GM12872 (cell line): Measurements from ENCODE around the gene DDC.

Experiments
- CTCF ChIP-seq: IDR thresholded peaks from 3 replicates; pipeline ENCODE4 v1.5.1; 2011; ENCODE audit warnings: low read depth, mild to moderate bottlenecking, low read length, moderate library complexity; ENCODE audit not compliant: insufficient read depth

DDC gene

DNA sequence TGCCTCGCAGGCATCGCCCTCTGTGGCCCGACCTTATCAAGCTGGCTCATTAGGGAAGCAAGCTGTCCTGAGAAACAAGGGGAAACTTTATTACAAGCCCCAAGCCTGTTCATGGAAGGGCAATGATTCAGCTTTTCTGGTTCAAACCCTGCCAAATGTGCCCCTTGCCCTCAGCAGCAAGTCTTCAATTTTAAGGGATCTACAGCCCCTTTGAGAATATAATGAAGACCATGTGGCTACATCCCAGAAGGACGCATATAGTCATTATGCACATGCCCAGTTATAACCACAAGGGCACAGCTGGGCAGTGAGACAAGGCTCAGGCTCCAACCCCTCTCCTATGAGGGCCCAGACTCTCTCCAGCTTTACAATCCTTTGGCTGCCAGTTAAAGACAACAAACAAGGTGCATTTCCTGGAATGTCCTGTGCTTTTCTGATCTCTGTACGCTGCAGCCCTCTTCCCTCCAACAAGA lies 56.7 kb downstream of the DDC start:
- TF ChIP-seq CTCF, result no peak

DNA sequence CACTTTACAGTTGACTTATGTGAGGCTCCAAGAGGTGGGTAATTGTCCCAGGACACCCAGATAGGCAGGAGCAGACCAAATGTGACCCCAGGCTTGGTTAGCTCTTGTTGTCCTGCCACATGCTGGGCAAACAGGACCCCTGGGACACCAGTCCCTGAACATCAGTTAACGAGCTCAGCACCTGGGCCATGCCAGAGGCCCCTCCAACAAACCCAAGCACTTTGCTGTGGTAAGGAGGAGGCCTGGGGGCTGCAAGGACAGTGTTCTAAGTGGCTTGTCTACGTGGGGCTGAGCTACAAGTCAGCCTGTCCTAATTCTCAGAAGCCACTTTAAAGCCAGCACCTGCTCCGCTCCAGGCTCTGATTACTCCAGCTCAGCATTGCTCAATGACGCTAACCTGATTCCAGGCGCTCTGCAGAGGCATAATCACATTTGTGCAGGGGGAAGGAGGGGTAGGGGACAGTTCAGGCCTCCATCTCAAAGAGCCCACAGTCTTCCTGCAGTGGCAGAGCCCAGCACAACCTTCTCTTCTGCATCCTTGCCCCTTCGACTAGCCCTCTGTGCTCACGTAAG lies 57.2 kb downstream of the DDC start:
- TF ChIP-seq CTCF, result no peak

DNA sequence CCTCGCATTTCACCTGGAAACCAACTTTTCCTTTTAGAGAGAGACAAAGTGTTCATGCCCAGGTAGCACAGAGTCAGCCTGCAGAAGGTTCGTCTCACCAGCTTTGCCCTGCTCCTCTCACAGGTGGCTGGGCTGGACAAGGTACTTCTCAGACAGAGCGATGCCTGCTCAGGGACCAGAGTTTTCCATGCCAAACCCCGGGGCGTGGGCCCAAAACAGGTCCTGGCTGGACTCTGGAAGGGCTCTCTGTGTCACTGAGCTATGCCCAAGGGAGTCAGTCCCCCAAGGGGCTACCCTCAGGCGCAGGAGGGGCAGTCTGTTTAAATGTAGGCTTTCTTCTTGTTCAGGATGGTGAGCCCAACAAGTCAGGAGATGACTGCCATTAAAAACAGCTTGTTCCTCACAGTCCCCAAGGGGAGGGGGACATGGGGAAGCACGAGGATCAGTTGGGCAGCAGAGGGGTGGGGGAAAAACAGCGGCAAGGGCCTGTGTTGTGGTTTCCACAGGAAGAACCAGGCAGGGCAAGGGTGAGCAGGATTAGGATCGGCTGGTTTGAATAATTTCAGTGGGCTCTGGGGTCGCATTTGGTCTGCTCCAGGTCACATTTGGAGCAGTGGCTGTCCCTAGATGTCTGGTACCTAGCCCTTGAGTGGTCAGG lies 59.5 kb downstream of the DDC start:
- no peak for TF ChIP-seq CTCF

DNA sequence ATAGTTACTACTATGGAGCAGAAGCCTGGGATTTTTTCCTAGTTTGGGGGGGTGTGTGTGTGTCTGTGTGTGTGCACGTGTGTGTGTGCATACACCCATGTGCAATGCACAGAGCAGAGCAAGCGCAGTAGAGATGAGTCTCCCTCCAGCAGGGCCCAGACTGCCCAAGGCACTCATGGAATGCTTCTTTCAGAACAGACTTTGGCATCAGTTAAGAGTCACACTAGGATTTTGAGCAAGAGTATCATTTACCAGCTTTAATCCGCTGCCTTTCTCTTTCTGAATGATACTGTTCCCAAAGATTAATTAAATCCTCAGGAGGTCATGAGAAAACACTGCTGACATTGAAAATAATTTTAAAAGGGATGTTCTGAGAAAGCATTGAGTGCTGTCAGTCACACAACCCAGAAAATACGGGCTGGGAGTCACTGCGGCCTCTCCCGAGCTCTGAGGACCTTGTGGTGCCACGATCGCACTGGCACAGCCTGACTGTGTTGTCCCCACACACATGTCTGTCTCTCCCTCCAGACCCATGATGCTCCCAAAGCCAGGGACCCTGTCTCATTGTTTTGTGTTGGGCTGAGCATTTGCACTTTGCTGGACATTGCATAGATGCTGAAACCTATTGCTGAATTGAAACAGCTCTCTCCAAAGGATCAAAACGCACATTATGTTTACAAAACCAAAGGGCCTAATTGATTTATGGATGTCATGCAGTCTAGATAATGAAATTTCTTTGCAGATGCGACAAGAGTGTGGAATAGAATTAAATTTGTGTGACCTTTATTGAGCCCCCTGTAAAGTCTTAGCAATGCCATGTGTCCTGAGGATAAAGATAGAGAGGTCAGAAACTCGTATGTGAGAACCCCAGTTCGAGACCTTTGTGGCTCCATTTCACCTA lies 60.3 kb downstream of the DDC start:
- TF ChIP-seq CTCF, result no peak

GRCh38 chr7:50502947-50503346 lies 62.3 kb downstream of the DDC start:
- no peak for TF ChIP-seq CTCF

DNA sequence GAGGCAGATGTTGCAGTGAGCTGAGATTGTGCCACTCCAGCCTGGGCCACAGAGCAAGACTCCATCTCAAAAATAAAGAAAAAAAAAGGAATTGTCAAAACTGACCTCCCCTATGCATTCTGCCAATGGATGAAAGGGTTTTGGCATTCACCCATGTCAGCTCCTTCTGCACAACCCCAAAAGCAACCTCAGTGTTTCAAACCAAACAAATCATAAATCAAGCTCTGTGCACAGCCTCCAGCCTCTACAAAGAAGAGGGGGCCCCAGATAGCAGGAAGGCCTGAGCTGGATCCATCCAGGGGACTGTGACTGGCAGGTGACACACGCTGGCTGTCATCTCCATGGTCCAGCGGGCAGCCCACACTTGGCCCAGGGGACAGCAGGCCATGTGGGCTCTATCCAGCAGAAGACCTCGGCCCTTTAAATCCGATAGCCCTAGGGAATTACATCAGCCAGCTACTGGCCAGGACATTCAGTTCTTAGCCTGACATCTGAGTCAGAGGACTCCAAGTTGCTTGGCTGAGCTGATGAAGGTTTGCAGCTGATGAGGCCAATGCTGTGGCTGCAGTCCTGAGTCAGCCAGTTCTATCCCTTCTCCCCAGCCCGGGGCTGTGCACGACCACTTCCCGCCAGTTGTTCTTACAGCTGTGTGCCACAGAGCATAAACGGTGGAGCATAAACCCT lies 63.1 kb downstream of the DDC start:
- TF ChIP-seq CTCF, result no peak

DNA sequence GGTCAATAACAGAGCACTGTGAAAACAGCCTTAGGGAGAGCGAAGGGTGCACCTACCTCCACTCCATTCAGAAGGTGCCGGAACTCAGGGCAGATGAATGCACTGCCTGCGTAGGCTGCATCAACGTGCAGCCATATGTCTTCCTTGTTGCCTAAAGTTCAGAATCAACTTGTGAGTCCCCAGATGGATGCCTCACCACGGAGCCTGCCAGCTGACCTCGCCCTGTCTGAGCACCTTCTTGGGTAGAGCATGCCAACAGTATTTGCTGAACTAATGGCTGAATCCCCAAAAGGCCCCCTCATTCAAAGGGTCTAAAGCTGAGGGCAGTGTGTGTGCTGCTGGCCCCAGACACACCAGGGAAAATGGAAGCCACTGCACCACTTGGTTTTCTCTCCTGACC lies 66.1 kb downstream of the DDC start:
- no peak for TF ChIP-seq CTCF
